Measurements from ENCODE around the gene GFER. TPM values are rescaled to one million over a fixed set of nuclear protein-coding genes. Genes with fewer than 3 reads are reported as not detected.
"Not testable (repeated sequence)": the region's sequence is repeated elsewhere in the genome, so short reads cannot be mapped to it uniquely, and the experiment has no call there.

The GFER gene
- total RNA-seq, 1 experiment from 2014 or later, result 26.1 TPM

- no peak for DNase-seq (ENCODE audit: extremely low read depth, low read depth)
Measured at GRCh38 chr16:1953734-1954133, 30.3 kb upstream of the GFER start.

DNA sequence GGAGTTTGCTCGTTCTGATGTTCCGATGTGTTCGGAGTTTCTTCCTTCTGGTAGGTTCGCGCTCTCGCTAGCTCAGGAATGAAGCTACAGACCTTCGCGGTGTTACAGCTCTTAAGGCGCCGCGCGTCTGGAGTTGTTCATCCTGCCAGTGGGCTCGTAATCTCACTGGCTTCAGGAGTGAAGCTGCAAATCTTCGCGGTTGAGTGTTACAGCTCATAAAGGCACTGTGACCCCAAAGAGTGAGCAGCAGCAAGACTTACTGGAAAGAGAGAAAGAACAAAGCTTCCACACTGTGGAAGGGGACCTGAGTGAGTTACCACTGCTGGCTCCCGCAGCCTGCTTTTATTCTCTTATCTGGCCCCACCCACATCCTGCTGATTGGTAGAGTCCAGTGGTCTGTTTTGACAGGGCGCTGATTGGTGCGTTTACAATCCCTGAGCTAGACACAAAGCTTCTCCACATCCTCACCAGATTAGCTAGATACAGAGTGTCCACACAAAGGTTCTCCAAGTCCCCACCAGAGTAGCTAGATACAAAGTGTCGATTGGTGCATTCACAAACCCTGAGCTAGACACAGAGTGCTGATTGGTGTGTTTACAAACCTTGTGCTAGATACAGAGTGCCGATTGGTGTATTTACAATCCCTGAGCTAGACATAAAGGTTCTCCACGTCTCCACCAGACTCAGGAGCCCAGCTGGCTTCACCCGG lies 26.4 kb upstream of the GFER start:
- DNase-seq (ENCODE audit: extremely low read depth, low read depth), result not testable (repeated sequence)

DNA sequence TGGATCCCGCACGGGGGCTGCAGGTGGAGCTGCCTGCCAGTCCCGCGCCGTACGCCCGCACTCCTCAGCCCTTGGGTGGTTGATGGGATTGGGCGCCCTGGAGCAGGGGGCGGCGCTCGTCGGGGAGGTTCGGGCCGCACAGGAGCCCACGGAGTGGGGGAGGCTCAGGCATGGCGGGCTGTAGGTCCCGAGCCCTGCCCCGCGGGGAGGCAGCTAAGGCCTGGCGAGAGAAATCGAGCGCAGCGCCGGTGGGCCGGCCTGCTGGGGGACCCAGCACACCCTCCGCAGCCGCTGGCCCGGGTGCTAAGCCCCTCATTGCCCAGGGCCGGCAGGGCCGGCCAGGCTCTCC lies 25.9 kb upstream of the GFER start:
- not testable (repeated sequence) for DNase-seq (ENCODE audit: extremely low read depth, low read depth)

DNA sequence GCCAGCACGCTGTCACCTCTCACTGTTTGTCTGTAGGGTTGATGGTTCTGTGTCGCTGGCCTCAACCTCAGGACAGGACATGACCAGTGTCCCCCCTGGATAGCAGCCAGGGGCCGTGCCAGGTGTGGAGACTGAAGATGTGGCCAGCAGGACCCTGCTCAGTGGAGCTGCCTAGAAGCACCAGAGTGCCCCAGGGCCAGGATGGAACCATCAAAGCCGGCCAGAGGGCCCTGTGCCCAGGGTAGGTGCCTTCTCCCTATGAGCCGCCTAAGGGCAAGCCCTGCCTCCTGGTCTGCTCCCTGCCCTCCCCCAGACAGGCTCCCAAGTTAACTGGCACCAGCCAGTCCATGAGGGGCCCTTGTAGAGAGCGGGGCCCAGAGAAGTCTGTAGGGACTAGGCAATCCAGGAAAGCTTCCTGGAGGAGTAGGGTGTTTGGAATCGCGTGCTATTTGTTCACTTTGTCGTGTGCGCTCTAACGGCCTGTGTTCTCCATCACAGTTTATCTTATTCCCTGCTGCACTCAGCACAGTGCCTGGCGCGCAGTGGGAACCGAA lies 25.2 kb upstream of the GFER start:
- no peak for DNase-seq (ENCODE audit: extremely low read depth, low read depth)

- DNase-seq (ENCODE audit: extremely low read depth, low read depth), result peak; percentile 89
Measured at GRCh38 chr16:1959269-1960039, 24.5 kb upstream of the GFER start, which contains the start of gene NDUFB10. NDUFB10 (plus strand) TSS chr16:1959538; CDS start chr16:1959625, 87 bp downstream.

DNA sequence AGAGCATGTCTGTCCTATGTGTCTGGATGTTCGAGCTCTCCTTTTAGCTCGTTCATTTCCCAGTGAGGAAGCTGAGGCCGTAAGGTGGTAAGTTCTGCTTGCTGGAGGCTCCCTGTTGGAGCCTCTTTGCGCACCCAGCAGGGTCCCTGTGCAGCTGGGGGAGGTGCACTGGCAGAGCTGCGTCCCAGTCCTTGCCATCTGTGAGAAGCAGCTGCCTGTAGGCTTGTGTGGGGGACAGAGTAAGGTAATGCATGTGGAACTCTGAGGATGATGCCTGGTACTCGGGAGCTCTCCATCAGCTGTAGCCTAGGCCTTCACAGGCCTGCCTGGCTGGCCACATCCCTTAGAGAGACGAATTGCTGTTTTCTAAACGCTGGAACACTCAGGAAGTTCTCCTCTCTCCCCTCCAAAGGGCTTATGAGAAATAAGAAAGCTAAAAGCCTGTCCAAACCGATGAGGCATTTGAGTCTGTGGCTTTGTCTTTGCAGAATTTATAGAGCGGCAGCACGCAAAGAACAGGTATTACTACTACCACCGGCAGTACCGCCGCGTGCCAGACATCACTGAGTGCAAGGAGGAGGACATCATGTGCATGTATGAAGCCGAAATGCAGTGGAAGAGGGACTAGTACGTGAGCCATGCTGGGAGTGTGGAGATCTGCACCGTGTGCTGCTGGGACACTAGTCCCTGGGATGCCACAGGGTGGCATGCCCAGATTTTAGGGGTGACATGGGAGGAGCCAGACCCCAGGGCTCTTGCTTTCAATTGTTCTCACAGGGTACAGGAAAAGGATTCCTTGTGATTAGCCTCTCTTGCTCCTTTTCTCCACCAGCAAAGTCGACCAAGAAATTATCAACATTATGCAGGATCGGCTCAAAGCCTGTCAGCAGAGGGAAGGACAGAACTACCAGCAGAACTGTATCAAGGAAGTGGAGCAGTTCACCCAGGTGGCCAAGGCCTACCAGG lies 23.0 kb upstream of the GFER start:
- DNase-seq (ENCODE audit: extremely low read depth, low read depth), result peak; percentile 55

DNA sequence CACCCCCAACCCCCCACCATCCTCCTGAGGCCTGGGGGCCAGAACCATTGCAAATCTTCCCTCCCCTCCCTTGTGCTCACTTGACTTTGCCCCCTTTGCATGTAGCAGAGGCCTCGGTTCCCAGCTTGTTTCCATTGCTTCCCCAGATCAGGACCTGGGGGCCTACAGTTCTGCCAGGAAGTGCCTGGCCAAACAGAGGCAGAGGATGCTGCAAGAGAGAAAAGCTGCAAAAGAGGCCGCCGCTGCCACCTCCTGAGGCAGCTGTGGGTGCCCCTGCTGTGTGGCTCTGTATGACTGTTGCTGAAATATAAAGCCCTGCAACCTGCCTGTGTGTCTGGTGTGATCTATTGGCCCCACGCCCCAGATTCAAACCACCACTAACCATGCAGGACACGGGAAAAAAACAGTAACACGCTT lies 22.3 kb upstream of the GFER start:
- DNase-seq (ENCODE audit: extremely low read depth, low read depth), result no peak

DNA sequence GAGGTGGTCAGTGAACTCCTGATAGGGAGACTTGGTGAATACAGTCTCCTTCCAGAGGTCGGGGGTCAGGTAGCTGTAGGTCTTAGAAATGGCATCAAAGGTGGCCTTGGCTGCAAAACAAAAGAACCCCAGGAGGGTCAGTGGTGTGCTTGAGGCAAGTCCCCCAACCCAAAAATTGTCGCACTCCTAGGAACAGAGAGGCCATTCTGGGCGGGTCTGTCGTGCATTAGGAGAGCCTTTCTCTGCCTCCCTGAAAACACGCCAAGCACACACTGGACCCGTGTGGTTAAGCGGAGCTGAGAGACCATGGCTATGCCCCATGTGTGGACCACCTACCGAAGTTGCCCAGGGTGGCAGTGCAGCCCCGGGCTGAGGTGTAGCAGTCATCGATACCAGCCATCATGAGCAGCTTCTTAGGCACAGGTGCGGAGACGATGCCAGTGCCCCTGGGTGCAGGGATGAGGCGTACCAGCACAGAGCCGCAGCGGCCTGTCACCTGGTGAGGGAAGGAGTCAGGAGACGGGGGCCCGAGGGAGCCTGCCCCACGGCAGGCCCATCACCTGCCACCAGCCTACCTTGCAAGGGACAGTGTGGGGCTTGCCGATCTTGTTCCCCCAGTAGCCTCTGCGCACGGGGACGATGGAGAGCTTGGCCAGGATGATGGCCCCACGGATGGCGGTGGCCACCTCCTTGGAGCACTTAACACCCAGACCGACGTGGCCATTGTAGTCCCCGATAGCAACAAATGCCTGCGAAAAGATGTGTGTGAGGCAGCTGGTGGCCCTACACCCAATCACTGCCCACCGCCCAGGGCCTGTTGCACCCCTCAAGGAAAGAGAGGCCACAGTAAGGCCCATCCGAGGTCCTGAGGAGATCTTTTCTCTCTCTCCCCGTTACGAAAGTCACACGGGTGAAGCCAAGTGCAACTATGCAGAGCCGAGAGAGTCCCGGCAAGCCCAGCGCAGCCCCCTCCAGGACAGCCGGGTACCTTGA lies 21.5 kb upstream of the GFER start:
- DNase-seq (ENCODE audit: extremely low read depth, low read depth), result not testable (repeated sequence)

DNA sequence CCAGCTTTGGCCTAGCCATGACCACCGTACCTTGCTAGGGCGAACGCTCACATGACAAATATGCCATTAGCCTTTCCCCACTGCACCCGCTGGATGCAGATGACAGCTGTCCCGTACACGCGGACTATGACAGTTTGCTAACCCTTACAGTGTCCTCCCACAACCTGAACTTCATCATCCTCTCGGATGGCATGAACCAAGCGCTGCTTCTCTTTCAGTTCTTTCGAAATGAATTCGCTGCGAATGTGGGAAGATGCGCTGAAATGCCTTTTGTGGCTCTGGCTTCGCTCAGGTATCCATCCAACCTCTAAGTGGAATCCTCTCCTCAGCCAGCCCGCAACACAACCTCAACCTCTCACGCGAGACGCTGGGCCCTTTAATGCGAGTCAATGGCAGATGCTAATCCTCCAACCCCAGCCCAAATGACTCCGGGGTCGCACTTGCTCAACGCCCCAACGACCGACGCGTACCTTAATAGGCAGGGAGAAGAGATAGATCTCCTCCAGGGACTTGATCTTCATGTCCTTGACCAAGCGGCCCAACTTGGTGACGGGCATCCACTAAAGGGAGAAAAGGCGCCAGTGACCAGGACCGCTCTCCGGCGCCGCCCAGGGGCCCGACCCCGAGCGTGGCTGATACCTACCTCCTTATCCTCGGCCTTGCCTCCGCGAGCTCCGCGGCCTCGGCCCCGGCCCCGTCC lies 20.0 kb upstream of the GFER start:
- no peak for DNase-seq (ENCODE audit: extremely low read depth, low read depth)

DNA sequence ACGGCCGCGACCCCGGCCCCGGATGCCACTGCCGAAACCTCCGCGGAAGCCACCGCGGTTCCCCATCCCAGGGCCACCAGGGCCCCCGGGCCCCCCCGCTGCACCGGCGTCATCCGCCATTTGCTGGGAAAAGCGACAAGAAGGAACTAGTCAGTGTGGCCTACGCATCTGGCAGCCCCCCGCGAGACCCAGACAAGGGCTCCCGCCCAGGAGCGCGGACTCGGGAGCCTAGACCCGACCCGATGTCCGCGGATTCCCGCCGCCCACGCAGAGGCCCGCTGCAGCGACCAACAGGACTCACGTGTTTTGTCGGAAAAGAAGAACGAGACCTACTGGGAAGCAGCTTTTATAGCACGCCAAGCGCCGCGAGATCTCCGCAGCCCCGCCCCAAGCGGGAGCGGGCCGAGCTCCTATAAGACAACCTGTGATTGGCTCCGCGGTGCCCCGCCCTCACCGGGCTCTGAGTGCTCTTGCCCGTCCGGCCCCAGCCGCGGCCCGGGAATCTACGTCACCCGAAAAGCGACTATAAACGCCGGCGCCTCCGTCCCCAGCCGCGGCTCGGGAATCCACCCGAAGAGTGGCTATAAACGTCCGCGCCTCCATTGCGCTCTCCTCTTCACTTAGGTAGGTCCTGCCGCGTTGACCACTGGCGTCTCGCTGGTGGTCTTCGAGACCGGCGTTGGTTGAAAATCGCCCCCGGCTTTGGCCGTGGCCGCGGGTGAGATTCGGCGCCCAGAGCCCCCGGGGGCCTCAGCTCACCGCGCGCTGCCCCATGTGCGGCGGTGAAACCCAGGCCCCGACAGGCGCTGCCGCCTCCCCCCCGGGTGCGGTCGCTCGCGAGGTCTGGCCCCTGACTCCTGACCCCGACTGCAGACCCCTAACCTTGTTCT lies 19.2 kb upstream of the GFER start, which contains the start of gene RPS2:
Gene RPS2 (minus strand): TSS at position 321 of the 890 bp plus-strand sequence. CDS start 201 bp downstream, at position 120.
- DNase-seq (ENCODE audit: extremely low read depth, low read depth), result peak; percentile 98

DNA sequence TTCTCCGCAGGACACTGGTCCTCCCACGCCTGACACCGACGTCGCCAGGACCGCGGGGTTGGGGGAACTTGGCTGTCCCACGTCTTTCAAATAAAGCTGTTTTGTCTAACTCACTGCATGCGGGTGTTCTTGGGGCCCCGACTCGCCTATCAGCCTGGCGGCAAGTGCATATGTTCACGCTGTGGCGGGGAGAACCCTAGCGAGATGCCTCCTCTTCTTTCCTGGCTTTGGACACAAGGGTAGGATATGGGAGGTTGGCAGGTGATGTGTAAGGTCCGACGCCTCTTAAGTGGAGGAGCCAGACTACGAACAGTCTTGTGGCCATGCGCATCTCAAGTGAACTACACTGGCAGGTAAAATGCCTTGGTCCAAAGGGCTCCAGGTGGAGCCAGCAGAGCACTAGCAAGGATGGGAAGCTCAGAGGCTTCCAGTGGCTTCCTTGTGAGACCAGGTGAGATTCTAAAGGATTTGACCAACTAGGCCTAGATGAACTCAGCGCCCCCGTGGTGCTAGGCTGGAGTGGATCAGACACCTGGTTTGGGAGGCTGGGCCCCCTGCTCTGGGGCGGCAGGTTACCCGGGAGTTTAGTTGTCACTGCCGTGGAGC lies 18.5 kb upstream of the GFER start:
- no peak for DNase-seq (ENCODE audit: extremely low read depth, low read depth)

DNA sequence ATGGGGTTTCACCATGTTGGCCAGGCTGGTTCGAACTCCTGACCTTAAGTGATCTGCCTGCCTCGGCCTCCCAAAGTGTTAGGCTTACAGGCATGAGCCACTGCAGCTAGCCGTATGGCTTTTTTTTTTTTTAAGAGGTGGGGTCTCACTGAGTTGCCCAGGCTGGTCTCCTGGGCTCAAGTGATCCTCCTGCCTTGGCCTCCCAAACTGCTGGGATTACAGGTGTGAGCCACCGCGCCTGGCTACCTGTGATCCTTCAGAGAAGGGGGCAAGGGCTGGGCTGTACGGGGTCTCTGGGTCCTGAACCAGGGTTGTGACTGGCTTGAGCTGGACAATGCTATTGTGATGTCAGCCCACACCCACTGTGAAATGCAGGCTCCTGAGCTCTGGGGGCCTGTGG lies 17.5 kb upstream of the GFER start, which contains the start of gene RNF151:
Gene RNF151 (plus strand): TSS at position 397 of the 400 bp plus-strand sequence. CDS start 26 bp downstream, outside the sequence.
- no peak for DNase-seq (ENCODE audit: extremely low read depth, low read depth)

GRCh38 chr16:1968146-1968953 lies 15.6 kb upstream of the GFER start:
- no peak for DNase-seq (ENCODE audit: extremely low read depth, low read depth)

GRCh38 chr16:1971796-1972489 lies 12.1 kb upstream of the GFER start, which contains the start of gene TBL3:
TBL3 (plus strand) TSS chr16:1972053; CDS start chr16:1972165, 112 bp downstream.
- DNase-seq (ENCODE audit: extremely low read depth, low read depth), result peak; percentile 87

DNA sequence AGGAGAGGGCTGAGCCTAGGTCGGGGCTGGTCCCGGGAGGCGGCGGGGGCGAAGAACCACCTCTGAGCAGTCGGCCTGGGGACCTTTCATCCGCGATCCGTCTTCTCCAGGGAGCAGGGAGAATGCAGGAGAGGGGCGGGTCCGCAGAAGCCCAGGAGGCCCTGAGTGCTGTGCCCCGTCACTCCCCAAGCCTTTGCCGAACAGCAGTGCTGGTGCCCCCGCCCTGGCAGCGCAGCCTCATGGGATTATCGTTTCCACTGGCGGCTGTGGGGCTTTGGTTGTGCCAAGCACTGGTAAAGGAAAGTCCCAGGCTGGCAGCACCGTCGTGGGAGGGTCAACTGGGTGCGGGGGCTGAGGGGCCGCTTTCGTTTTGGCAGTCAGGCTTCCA lies 11.5 kb upstream of the GFER start:
- no peak for DNase-seq (ENCODE audit: extremely low read depth, low read depth)

All from NCI-H460 (cell line).